ENCODE results near the gene COL6A3.
"Not testable (repeated sequence)": the region's sequence is repeated elsewhere in the genome, so short reads cannot be mapped to it uniquely, and the experiment has no call there.

Gene COL6A3

GRCh38 chr2:237411683-237412423 lies 2.1 kb downstream of the COL6A3 start:
- ChIA-PET POLR2A (ENCODE audit: low non-redundant PET) (no interaction called here), CTCF (interaction anchor here (2.7 kb wide), 1 partner anchor 9 kb away, joined by 20 read pairs; no protein-coding TSS in a partner anchor)
- H3K27ac ChIP-seq: no peak overlapping the region
- TF ChIP-seq CTCF (conservative IDR thresholded peaks at IDR 0.05; ENCODE audit: low read depth): no peak
- no peak for DNase-seq (ENCODE audit: low spot score)

- CTCF ChIA-PET: interaction anchor here (0.7 to 2.7 kb wide), 4 partner anchors 9 to 1735 kb away, joined by 3 to 29 read pairs (median 12); no protein-coding TSS in a partner anchor
- POLR2A ChIA-PET (ENCODE audit: low non-redundant PET): no interaction called here
- H3K27ac ChIP-seq: no peak overlapping the region
- no peak for DNase-seq (ENCODE audit: low spot score)
- TF ChIP-seq CTCF (conservative IDR thresholded peaks at IDR 0.05; ENCODE audit: low read depth): no peak
These were observed 2.8 kb downstream of the COL6A3 start for GRCh38 chr2:237411092-237411601.

GRCh38 chr2:237409263-237409662 lies 4.7 kb downstream of the COL6A3 start:
- CTCF ChIA-PET: interaction anchor here (0.6 to 2.7 kb wide), 13 partner anchors 11 to 706 kb away, joined by 3 to 29 read pairs (median 4); no protein-coding TSS in a partner anchor
- POLR2A ChIA-PET (ENCODE audit: low non-redundant PET): not testable (repeated sequence)

GRCh38 chr2:237408335-237409000 lies 5.5 kb downstream of the COL6A3 start:
- ChIA-PET CTCF (interaction anchor here (0.6 to 0.8 kb wide), 4 partner anchors 18 to 558 kb away, joined by 3 to 4 read pairs (median 4); no protein-coding TSS in a partner anchor), POLR2A (ENCODE audit: low non-redundant PET) (no interaction called here)
- no peak for TF ChIP-seq CTCF (conservative IDR thresholded peaks at IDR 0.05; ENCODE audit: low read depth)
- no peak for DNase-seq (ENCODE audit: low spot score)
- peak overlapping the region; percentile 48; the same call in 1 of the 2 replicates for H3K27ac ChIP-seq

More at GRCh38 chr2:237409263-237409662, 4.7 kb downstream of the COL6A3 start:
- H3K27ac ChIP-seq; DNase-seq (ENCODE audit: low spot score): not testable (repeated sequence)

GRCh38 chr2:237407700-237408099 lies 6.3 kb downstream of the COL6A3 start:
- CTCF ChIA-PET: interaction anchor here (0.8 kb wide), 1 partner anchor 285 kb away, joined by 5 read pairs; no protein-coding TSS in a partner anchor
- POLR2A ChIA-PET (ENCODE audit: low non-redundant PET): no interaction called here
- DNase-seq (ENCODE audit: low spot score): no peak
- no peak overlapping the region for H3K27ac ChIP-seq
- no peak for TF ChIP-seq CTCF (conservative IDR thresholded peaks at IDR 0.05; ENCODE audit: low read depth)

GRCh38 chr2:237406371-237406895 lies 7.5 kb downstream of the COL6A3 start:
- no peak overlapping the region for H3K27ac ChIP-seq
- POLR2A ChIA-PET (ENCODE audit: low non-redundant PET): no interaction called here
- CTCF ChIA-PET: interaction anchor here (0.6 to 1.1 kb wide), 4 partner anchors 10 to 235 kb away, joined by 3 to 4 read pairs (median 4); no protein-coding TSS in a partner anchor

More at GRCh38 chr2:237406371-237406895, 7.5 kb downstream of the COL6A3 start:
- DNase-seq (ENCODE audit: low spot score): no peak
- TF ChIP-seq CTCF (conservative IDR thresholded peaks at IDR 0.05; ENCODE audit: low read depth): no peak

Data from RWPE1 (cell line).